Tibial nerve (tissue), 3 donors: ENCODE measurements around the gene NETO2.

Experiments used
- CTCF ChIP-seq, 5 experiments: fragments of 200-600 bp in 3 of 5; fragments of 450-650 bp in 2 of 5; sonication (generic) in 3 of 5; IDR thresholded peaks; one replicate each; pipeline ENCODE4 v1.5.1; 2016 to 2019; ENCODE audit warnings: antibody characterized with exemption in 5 of 5, mild to moderate bottlenecking in 3 of 5, moderate library complexity in 2 of 5
- POLR2A ChIP-seq, 2 donors: fragments of 450-650 bp; IDR thresholded peaks; one replicate each; pipeline ENCODE4 v1.6.1; 2017; ENCODE audit warnings: antibody characterized with exemption in 2 of 2, mild to moderate bottlenecking in 2 of 2, moderate library complexity in 2 of 2

GRCh38 chr16:47053895-47054294, 89.8 kb downstream of the NETO2 start:
- TF ChIP-seq CTCF (IDR thresholded peaks at IDR 0.05) (no peak), POLR2A (IDR thresholded peaks at IDR 0.05) (no peak)
